ENCODE measurements around the gene CPZ.
"Not testable (repeated sequence)": the region's sequence is repeated elsewhere in the genome, so short reads cannot be mapped to it uniquely, and the experiment has no call there.

The CPZ gene

DNA sequence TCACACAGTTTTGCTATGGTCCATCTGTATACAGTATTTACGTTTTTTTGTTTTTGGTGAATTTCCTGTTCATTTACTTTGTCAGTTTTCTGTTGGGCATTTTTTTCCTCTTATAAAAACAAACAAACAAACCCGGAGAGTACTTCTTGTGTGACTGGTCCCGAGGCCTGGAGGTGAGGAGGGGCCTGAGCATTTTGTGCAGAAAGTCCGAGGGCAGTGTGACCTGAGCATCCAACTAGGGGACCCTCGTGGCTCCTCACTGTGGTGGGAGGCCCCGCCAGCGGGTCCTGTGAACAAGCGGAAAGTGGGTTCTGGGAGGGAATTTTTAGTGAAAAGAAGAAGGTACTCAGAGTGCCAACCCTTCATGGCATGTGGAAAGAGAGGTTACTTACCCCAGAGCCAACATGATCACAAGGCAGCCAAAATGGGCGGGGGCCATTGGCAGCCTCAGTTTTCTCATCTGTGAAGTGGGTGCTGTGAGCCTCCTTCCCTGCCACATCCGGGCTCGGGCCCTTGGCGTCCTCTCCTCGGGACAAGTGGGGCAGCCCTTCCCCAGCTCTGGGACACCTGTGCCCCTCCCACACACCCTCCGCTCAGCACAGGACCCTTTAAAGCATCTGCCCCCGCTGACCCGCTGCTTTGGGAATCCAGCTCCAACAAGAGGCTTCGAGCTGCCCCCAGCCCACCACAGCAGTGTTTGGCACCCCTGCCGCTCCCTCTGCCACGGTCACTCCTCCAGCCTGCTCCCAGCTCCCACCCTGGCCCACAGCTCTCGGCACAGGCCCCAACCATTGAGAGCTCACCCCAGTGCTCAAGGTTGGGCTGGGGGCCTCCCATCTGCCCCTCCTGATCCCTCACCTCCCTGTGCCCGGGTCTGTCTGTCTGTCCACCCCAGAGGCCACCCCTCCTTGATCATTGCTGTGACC, 35.2 kb upstream of the CPZ start:
- DNase-seq (ENCODE audit: low spot score): no peak

GRCh38 chr4:8558080-8558960, 34.2 kb upstream of the CPZ start:
- no peak for DNase-seq (ENCODE audit: low spot score)

- no peak for DNase-seq (ENCODE audit: low spot score)
Measured at GRCh38 chr4:8559011-8559410, 33.6 kb upstream of the CPZ start.

DNA sequence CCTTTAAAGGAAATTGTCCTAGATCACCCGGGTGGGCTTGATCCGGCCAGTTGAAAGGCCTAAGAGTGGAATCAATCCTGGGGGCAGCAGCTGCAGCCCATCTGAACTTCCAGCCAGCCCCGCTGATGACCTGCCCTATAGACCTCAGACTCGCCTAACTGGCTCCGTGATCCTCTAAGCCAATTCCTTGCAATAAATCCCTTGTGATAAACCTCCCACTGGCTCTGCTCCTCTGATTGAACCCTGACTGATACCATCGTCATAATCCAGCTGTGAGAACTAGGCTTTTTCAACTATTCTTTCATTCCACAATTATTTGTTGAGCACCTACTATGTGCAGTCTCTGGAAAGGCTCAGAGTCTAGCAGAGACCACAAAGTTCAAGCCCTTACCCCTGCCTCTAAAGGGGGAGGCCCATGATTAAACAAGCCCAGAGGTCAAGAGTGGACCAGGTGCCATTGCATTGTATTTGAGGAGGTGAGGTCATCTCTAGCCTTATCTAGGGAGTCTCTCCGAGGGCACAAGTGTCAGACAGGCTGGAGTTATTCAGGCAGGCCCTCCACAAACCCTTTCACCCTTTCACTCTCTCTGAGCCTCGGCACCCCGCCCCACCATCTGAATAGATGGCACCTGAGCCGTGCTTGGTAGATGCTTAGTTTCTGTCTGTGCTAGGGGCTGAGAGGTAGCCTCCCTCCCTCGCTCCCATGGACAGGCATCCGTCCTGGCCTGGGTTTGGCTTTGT, 32.9 kb upstream of the CPZ start:
- DNase-seq (ENCODE audit: low spot score): no peak

GRCh38 chr4:8560265-8561047, 32.1 kb upstream of the CPZ start:
- no peak for DNase-seq (ENCODE audit: low spot score)

GRCh38 chr4:8564595-8564994, 28.0 kb upstream of the CPZ start:
- no peak for DNase-seq (ENCODE audit: low spot score)

GRCh38 chr4:8568068-8568668, 24.4 kb upstream of the CPZ start:
- DNase-seq (ENCODE audit: low spot score): no peak

- no peak for DNase-seq (ENCODE audit: low spot score)
Measured at GRCh38 chr4:8570201-8570600, 22.4 kb upstream of the CPZ start.

DNA sequence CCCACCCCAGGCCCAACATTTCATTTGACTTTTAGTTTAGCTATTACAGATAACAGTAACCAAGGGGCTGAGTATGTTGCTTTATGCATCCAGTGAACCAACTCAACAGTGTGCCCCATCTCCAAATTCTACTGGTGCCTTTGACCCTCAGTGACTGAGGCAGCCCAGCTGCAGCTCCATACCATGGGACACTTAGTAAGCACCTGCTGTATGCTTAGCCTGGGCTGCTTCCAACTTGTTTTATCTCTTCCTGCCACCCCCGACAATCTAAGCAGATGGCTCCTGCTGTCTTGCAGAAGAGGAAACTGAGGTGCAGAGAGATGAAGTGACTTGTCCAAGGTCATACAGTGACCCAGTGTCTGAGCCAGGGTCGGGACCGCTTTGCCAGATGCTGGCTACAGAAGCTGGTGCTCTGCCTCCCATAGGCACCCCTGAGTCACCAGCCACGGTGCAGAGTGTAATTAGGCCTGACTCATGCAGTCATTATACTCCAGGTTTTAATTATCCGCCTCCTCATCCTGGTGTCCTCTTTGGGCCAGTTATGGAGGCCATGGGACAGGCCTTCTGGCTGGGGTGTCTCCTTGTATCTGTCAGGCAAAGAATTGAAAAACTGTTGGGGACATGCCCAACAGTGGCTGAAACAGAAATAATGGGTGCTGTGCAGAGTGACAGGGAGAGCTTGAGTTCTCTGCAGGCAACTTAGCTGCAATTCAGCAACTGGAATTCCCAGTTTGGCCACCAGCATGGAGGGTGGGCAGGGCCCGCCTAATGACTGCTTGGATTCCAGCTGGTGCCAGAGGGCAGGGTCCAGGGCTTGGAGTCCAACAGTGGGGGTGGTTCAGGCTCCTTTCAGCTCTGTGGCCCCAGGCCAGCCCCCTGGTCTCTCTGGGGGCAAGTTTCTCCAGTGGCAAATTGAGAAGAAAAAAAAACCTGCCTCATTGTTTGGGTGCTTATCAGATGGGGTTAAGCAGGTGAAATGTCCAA, 20.6 kb upstream of the CPZ start:
- no peak for DNase-seq (ENCODE audit: low spot score)

- DNase-seq (ENCODE audit: low spot score): no peak
Measured at GRCh38 chr4:8573266-8573665, 19.3 kb upstream of the CPZ start.

GRCh38 chr4:8574796-8575370, 17.7 kb upstream of the CPZ start:
- DNase-seq (ENCODE audit: low spot score): no peak

DNA sequence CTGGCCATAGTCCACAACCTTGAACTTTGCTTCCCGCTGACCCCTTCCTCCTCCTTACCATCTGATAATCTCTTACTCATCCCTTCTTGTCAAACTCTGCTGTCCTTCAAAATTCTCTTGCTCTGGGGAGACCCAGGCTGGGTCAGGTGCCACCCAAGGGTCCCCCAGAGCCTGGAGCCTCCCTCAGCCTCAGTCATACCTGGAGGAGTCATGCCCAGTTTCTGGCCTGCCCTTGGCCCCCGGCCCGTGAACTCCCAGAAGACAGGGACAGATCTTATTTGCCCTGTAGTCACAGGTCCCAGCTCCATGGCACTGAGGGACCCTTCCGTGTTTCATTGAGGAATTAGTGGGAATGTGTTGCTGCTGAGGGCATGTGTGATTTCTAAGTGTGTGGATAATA, 17.1 kb upstream of the CPZ start:
- DNase-seq (ENCODE audit: low spot score): no peak

DNA sequence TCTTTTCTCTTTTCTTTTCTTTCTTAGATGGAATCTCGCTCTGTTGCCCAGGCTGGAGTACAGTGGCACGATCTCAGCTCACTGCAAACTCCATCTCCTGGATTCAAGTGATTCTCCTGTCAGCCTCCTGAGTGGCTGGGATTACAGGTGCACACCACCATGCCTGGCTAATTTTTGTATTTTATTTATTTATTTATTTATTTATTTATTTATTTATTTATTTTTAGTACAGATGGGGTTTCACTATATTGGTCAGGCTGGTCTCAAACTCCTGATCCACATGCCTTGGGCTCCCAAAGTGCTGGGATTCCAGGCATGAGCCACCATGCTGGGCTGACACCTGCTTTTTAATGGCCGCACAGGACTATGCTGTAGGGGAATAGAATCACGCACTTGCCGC, 16.0 kb upstream of the CPZ start:
- not testable (repeated sequence) for DNase-seq (ENCODE audit: low spot score)

DNA sequence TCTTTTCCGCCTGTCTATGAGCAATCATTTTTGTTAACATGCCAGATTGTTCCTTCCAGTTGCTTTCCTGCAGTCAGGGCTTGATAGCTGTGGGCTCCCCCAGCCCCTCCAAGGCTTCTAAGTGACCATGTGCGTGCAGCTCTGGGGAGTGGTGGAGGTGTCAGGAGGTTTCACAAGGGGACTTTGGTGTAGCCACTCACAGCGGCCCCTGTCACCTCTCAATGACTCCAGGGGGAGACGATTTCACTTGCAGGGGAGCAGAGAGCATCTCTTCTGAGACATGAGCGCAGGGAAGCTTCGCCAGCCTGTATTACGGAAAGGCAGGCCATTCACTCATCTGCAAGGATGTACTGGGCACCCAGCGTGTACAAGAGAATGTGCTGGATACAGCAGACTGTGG, 15.5 kb upstream of the CPZ start:
- DNase-seq (ENCODE audit: low spot score): no peak

DNA sequence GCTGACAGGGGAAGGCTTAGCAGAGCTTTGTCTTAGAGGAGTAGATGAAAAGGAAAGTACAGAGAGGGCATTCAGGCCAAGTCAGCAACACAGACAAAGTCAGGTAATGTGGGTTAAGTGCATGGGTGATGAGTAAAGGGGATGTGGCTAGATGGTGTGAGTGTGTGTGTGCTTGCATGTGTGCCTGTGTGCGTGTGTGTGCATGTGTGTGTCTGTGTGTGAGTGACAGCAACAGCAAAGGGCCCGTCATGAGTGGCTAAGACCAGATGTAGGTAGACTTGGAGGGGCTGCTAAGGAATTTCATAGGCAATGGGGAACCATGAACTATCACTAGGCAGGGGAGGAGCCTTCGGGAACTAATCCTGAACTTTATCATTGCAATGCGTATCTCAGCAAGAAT, 14.6 kb upstream of the CPZ start:
- DNase-seq (ENCODE audit: low spot score): no peak

DNA sequence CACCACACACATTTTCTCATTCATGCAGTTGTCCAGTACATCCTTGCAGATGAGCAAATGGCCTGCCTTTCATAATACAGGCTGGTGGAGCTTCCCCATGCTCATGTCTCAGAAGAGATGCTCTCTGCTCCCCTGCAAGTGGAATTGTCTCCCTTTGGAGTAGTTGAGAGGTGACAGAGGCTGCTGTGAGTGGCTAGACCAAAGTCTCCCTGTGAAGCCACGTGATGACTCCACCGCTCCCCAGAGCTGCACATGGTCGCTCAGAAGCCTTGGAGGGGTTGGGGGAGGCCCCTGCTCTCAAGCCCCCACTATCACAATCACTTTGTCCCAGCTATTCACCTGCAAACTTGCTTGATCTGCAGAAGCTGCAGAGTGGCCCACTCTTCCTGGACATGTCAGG, 13.8 kb upstream of the CPZ start:
- no peak for DNase-seq (ENCODE audit: low spot score)

- DNase-seq (ENCODE audit: low spot score): no peak
Measured at GRCh38 chr4:8579526-8580320, 12.8 kb upstream of the CPZ start.

GRCh38 chr4:8580321-8581093, 12.1 kb upstream of the CPZ start, which contains the start of gene GPR78:
Gene GPR78 (plus strand): TSS chr4:8580392. CDS start chr4:8580983, 591 bp downstream.
- DNase-seq (ENCODE audit: low spot score): peak; percentile 74

Measured in HuH-7 (cell line).